ENCODE measurements around the gene PPP1R14B. TPM values are rescaled to one million over a fixed set of nuclear protein-coding genes. Genes with fewer than 3 reads are reported as not detected.
A peak's percentile ranks its signal among the peaks of the same experiment; 100 is the strongest.

The PPP1R14B gene
- total and polyA plus RNA-seq, 2 of the 13 experiments (the other 11 are each of a cell fraction or from before 2014, with no cell fraction given) = 110 to 148 TPM

DNA sequence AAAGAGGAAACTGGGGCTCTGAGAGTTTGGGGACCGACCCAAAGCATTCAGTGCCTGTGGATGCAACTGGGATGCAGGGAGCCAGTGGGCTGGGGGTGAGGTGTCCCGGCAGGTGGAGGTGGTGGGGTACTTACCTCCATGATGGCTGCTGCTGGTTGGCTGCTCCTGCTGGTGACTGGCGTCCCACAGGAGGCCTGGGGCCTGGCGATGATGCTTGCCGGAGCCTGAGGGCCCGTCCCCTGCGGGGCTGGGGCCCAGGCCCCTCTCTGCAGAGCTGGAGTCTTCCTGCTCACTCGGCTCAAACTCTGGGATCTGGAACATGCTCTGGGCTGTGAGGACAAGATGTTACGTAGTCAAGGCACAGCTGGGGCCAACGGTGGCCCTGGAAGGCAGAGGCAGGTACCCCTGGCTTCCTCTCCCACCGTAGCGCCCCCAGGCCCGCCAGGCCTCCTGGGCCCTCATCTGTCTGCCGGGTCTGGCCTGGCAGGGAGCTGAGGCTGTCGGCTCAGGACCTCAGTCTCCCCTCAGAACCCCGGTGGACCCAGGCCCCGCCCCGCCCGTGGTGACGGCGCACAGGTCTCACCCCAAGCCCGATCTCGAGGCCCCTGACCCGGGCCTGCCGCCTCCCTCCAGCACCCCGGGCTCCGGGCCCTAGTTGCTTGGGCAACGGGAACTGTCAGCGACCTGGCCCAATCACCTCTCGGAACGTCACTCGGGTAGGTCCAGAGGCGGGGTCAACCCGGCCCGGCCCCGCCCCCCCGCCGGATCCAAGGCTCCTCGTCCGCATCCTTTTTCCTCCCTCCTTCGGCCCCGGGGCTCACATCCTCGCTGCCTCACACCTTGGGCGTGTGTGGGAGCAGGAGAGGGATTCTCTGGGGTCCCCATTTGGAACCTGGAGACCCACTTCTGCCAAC lies 37.6 kb upstream of the PPP1R14B start, which contains the start of gene BAD:
Gene BAD (minus strand): TSS at position 618 of the 914 bp plus-strand sequence. CDS start 297 bp downstream, at position 321.
- DNase-seq (ENCODE audit: low spot score) (peak; percentile 86), ATAC-seq (peak; percentile 92), FAIRE-seq (peak; percentile 66)
- 3% methylated on average over 15 of the region's 44 CpGs for WGBS (ENCODE audit: low lambda C conversion rate)
- Histone ChIP-seq H3K79me2 (ENCODE audit: insufficient read depth, low read length) (no peaks in the 10 kb centered on the region), H3K9ac (ENCODE audit: insufficient read depth, low read depth, low read length) (peak within 1 kb of the TSS; percentile 79), H3K36me3 (replicated peaks in 1 of 2; ENCODE audit: control insufficient read depth in 1 of 2, insufficient read depth in 2 of 2, low read length in 2 of 2) (no peaks in the 10 kb centered on the region), H3K4me3 (replicated peaks in 1 of 3; ENCODE audit: insufficient read depth in 1 of 3, low read depth in 2 of 3, low read length in 3 of 3) (peak within 1 kb of the TSS; percentile 69 to 97 (median 83)), H3K9me3 (ENCODE audit: low read length) (no peaks in the 10 kb centered on the region), H2AFZ (ENCODE audit: low read length) (no peak within 1 kb of the TSS), H3K27me3 (ENCODE audit: control insufficient read depth in 1 of 2, insufficient read depth in 2 of 2, low read length in 2 of 2) (no peaks in the 10 kb centered on the region; a peak in 1 of 5 replicates), H3K4me2 (ENCODE audit: low read depth, low read length) (peak within 1 kb of the TSS; percentile 97), H3K27ac (ENCODE audit: extremely low read length, insufficient read depth, low read length) (peak within 1 kb of the TSS; percentile 79), H4K20me1 (ENCODE audit: insufficient read depth, low read length) (no peaks in the 10 kb centered on the region), H3K4me1 (ENCODE audit: insufficient read depth, low read length) (peaks cover 22% of the 10 kb centered on the region; the same call in 1 of the 2 replicates)
- ChIA-PET CTCF (ENCODE audit: low intra/inter-chr PET ratio, low total read pairs) (no interaction called here), POLR2A (interaction anchor here (0.7 to 4.6 kb wide), 9 partner anchors 13 to 99 kb away, joined by 3 to 48 read pairs (median 4); partner anchors contain the start of genes ESRRA, FKBP2, PRDX5 and STIP1)
- TSS peak; percentile 79 for BruUV-seq (replicated peaks)
- intact Hi-C loops (cut with micrococcal nuclease; ENCODE audit: unreplicated experiment) (loop anchor here (2.0 kb wide), 1 partner anchor 14 kb away; no protein-coding TSS in a partner anchor), in situ Hi-C loops (cut with HindIII; ENCODE audit: extremely low pct_ligation_motif_present, low pct_unique_long_range_greater_than_20kb) (no loop called here)
- TF ChIP-seq ZNF749 (CRISPR knock-in tag; IDR thresholded peaks at IDR 0.05; ENCODE audit: borderline replicate concordance) (0 out of 2 replicates have a peak, but pooled peaks have one; percentile 53), MAFK (conservative IDR thresholded peaks at IDR 0.05 in 1 of 2, IDR thresholded peaks at IDR 0.05 in 1 of 2; ENCODE audit: low read length in 2 of 2) (no peak), MYC (CRISPR knock-in tag; IDR thresholded peaks at IDR 0.05; ENCODE audit: borderline replicate concordance) (peak; percentile 50; the same call in 1 of the 2 replicates), ZNF326 (CRISPR knock-in tag; IDR thresholded peaks at IDR 0.05; ENCODE audit: borderline replicate concordance) (0 out of 2 replicates have a peak, but pooled peaks have one; percentile 59), PHF8 (CRISPR knock-in tag; IDR thresholded peaks at IDR 0.05) (peak; percentile 55), DR1 (CRISPR knock-in tag; IDR thresholded peaks at IDR 0.05) (0 out of 2 replicates have a peak, but pooled peaks have one; percentile 25)
- TF ChIP-seq, protein P1, sequence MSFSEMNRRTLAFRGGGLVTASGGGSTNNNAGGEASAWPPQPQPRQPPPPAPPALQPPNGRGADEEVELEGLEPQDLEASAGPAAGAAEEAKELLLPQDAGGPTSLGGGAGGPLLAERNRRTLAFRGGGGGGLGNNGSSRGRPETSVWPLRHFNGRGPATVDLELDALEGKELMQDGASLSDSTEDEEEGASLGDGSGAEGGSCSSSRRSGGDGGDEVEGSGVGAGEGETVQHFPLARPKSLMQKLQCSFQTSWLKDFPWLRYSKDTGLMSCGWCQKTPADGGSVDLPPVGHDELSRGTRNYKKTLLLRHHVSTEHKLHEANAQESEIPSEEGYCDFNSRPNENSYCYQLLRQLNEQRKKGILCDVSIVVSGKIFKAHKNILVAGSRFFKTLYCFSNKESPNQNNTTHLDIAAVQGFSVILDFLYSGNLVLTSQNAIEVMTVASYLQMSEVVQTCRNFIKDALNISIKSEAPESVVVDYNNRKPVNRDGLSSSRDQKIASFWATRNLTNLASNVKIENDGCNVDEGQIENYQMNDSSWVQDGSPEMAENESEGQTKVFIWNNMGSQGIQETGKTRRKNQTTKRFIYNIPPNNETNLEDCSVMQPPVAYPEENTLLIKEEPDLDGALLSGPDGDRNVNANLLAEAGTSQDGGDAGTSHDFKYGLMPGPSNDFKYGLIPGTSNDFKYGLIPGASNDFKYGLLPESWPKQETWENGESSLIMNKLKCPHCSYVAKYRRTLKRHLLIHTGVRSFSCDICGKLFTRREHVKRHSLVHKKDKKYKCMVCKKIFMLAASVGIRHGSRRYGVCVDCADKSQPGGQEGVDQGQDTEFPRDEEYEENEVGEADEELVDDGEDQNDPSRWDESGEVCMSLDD (CRISPR knock-in tag; IDR thresholded peaks at IDR 0.05; ENCODE audit: borderline replicate concordance) = no peak
- TF ChIP-seq, protein P2, sequence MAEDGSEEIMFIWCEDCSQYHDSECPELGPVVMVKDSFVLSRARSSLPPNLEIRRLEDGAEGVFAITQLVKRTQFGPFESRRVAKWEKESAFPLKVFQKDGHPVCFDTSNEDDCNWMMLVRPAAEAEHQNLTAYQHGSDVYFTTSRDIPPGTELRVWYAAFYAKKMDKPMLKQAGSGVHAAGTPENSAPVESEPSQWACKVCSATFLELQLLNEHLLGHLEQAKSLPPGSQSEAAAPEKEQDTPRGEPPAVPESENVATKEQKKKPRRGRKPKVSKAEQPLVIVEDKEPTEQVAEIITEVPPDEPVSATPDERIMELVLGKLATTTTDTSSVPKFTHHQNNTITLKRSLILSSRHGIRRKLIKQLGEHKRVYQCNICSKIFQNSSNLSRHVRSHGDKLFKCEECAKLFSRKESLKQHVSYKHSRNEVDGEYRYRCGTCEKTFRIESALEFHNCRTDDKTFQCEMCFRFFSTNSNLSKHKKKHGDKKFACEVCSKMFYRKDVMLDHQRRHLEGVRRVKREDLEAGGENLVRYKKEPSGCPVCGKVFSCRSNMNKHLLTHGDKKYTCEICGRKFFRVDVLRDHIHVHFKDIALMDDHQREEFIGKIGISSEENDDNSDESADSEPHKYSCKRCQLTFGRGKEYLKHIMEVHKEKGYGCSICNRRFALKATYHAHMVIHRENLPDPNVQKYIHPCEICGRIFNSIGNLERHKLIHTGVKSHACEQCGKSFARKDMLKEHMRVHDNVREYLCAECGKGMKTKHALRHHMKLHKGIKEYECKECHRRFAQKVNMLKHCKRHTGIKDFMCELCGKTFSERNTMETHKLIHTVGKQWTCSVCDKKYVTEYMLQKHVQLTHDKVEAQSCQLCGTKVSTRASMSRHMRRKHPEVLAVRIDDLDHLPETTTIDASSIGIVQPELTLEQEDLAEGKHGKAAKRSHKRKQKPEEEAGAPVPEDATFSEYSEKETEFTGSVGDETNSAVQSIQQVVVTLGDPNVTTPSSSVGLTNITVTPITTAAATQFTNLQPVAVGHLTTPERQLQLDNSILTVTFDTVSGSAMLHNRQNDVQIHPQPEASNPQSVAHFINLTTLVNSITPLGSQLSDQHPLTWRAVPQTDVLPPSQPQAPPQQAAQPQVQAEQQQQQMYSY (CRISPR knock-in tag; IDR thresholded peaks at IDR 0.05) = no peak
- TF ChIP-seq, protein P3, sequence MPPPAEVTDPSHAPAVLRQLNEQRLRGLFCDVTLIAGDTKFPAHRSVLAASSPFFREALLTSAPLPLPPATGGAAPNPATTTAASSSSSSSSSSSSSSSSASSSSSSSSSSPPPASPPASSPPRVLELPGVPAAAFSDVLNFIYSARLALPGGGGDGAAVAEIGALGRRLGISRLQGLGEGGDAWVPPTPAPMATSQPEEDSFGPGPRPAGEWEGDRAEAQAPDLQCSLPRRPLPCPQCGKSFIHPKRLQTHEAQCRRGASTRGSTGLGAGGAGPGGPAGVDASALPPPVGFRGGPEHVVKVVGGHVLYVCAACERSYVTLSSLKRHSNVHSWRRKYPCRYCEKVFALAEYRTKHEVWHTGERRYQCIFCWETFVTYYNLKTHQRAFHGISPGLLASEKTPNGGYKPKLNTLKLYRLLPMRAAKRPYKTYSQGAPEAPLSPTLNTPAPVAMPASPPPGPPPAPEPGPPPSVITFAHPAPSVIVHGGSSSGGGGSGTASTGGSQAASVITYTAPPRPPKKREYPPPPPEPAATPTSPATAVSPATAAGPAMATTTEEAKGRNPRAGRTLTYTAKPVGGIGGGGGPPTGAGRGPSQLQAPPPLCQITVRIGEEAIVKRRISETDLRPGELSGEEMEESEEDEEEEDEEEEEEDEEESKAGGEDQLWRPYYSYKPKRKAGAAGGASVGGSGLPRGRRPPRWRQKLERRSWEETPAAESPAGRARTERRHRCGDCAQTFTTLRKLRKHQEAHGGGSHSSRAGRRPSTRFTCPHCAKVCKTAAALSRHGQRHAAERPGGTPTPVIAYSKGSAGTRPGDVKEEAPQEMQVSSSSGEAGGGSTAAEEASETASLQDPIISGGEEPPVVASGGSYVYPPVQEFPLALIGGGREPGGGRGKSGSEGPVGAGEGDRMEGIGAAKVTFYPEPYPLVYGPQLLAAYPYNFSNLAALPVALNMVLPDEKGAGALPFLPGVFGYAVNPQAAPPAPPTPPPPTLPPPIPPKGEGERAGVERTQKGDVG (CRISPR knock-in tag; IDR thresholded peaks at IDR 0.05; ENCODE audit: borderline replicate concordance) = 0 out of 2 replicates have a peak, but pooled peaks have one; percentile 43
- TF ChIP-seq, protein P4, sequence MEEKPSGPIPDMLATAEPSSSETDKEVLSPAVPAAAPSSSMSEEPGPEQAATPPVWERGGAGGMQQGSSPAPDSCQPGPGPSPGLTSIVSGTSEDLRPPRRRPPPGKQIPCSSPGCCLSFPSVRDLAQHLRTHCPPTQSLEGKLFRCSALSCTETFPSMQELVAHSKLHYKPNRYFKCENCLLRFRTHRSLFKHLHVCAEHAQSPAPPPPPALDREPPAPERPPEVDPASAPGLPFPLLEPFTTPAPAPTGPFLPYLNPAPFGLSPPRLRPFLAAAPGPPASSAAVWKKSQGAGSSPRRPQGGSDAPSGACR (CRISPR knock-in tag; IDR thresholded peaks at IDR 0.05) = peak; percentile 89

All from HepG2 (cell line).